SK-N-MC (cell line): ENCODE results near the gene NRXN3.

Source experiments
- DNase-seq: peaks from one replicate; pipeline ENCODE4 v3.0.0-alpha.2; 2011; ENCODE audit warnings: low read depth, low spot score
- H3K27ac ChIP-seq: fragments of 200-600 bp; sonication (generic); 2 replicates; pipeline ENCODE4 v1.5.1; 2016; ENCODE audit warnings: mixed run types
- H3K36me3 ChIP-seq: fragments of 200-600 bp; sonication (generic); 2 replicates; pipeline ENCODE4 v1.6.1; 2017; ENCODE audit warnings: antibody characterized with exemption, low read length, mixed read lengths; ENCODE audit not compliant: insufficient read depth
- H3K4me3 ChIP-seq: fragments of 200-600 bp; sonication (generic); 2 replicates; pipeline ENCODE4 v1.5.1; 2016
- H3K9ac ChIP-seq: fragments of 200-600 bp; sonication (generic); 2 replicates; pipeline ENCODE4 v1.8.0; 2017; ENCODE audit warnings: mixed run types, mixed read lengths; ENCODE audit not compliant: insufficient read length
- H3K9me3 ChIP-seq: fragments of 200-600 bp; sonication (generic); 2 replicates; pipeline ENCODE4 v1.6.1; 2017; ENCODE audit warnings: low read depth, mild to moderate bottlenecking, antibody characterized with exemption, low read length, moderate library complexity, mixed read lengths
- EZH2 ChIP-seq: fragments of 200-600 bp; sonication (generic); IDR thresholded peaks from one replicate; pipeline ENCODE4 v1.6.1; 2017; ENCODE audit warnings: antibody characterized with exemption
- FOXP2 ChIP-seq: optimal IDR thresholded peaks from 2 replicates; pipeline ENCODE3; 2011; ENCODE audit warnings: mild to moderate bottlenecking, moderate library complexity; ENCODE audit not compliant: insufficient read depth; ENCODE audit errors: extremely low read length, control extremely low read depth
- POLR2AphosphoS5 ChIP-seq: IDR thresholded peaks from 2 replicates; pipeline ENCODE4 v1.6.1; 2012; ENCODE audit warnings: mild to moderate bottlenecking, low read depth, low read length, borderline replicate concordance

Gene NRXN3

GRCh38 chr14:78747813-78748212 is 577.6 kb downstream of the NRXN3 start:
- H3K9ac ChIP-seq: no peak overlapping the region
- no peak for TF ChIP-seq POLR2AphosphoS5
- TF ChIP-seq EZH2: no peak
- no peak for TF ChIP-seq FOXP2
- H3K36me3 ChIP-seq: no peaks in the 10 kb centered on the region
- H3K27ac ChIP-seq: no peak overlapping the region
- no peaks in the 10 kb centered on the region for H3K9me3 ChIP-seq
- no peak for DNase-seq
- H3K4me3 ChIP-seq: no peak overlapping the region

GRCh38 chr14:78752518-78753188 is 582.5 kb downstream of the NRXN3 start:
- H3K9me3 ChIP-seq: no peaks in the 10 kb centered on the region
- no peaks in the 10 kb centered on the region for H3K36me3 ChIP-seq
- H3K4me3 ChIP-seq: no peak overlapping the region
- no peak for DNase-seq
- H3K27ac ChIP-seq: no peak overlapping the region
- no peak overlapping the region for H3K9ac ChIP-seq
- no peak for TF ChIP-seq POLR2AphosphoS5
- no peak for TF ChIP-seq FOXP2
- no peak for TF ChIP-seq EZH2

- Histone ChIP-seq H3K27ac (no peak overlapping the region), H3K4me3 (no peak overlapping the region), H3K36me3 (no peaks in the 10 kb centered on the region), H3K9me3 (no peaks in the 10 kb centered on the region), H3K9ac (no peak overlapping the region)
- DNase-seq: no peak
- TF ChIP-seq FOXP2 (no peak), POLR2AphosphoS5 (no peak), EZH2 (no peak)
Observed at GRCh38 chr14:78754059-78754458, 583.9 kb downstream of the NRXN3 start.

- Histone ChIP-seq H3K9me3 (no peaks in the 10 kb centered on the region), H3K27ac (no peak overlapping the region), H3K36me3 (no peaks in the 10 kb centered on the region), H3K4me3 (no peak overlapping the region), H3K9ac (no peak overlapping the region)
- TF ChIP-seq EZH2 (no peak), FOXP2 (no peak), POLR2AphosphoS5 (no peak)
- peak; percentile 12 for DNase-seq
Observed at GRCh38 chr14:78758333-78758732, 588.2 kb downstream of the NRXN3 start.

- TF ChIP-seq EZH2 (no peak), FOXP2 (no peak), POLR2AphosphoS5 (no peak)
- Histone ChIP-seq H3K9me3 (no peaks in the 10 kb centered on the region), H3K4me3 (no peak overlapping the region), H3K27ac (no peak overlapping the region), H3K36me3 (no peaks in the 10 kb centered on the region), H3K9ac (no peak overlapping the region)
- DNase-seq: no peak
Observed at GRCh38 chr14:78762331-78762730, 592.2 kb downstream of the NRXN3 start.

- H3K27ac ChIP-seq: no peak overlapping the region
- H3K36me3 ChIP-seq: no peaks in the 10 kb centered on the region
- DNase-seq: no peak
- no peak for TF ChIP-seq POLR2AphosphoS5
- H3K9ac ChIP-seq: no peak overlapping the region
- H3K4me3 ChIP-seq: no peak overlapping the region
- no peaks in the 10 kb centered on the region for H3K9me3 ChIP-seq
Observed at GRCh38 chr14:78763746-78764145, 593.6 kb downstream of the NRXN3 start.

- Histone ChIP-seq H3K27ac (no peak overlapping the region), H3K9ac (no peak overlapping the region), H3K9me3 (no peaks in the 10 kb centered on the region), H3K36me3 (no peaks in the 10 kb centered on the region), H3K4me3 (no peak overlapping the region)
- TF ChIP-seq POLR2AphosphoS5: no peak
- no peak for TF ChIP-seq FOXP2
- no peak for TF ChIP-seq EZH2
- no peak for DNase-seq
Observed at GRCh38 chr14:78764240-78764639, 594.1 kb downstream of the NRXN3 start.

- no peak for DNase-seq
- no peak for TF ChIP-seq FOXP2
- no peaks in the 10 kb centered on the region for H3K9me3 ChIP-seq
- H3K9ac ChIP-seq: no peak overlapping the region
- H3K36me3 ChIP-seq: no peaks in the 10 kb centered on the region
- no peak overlapping the region for H3K4me3 ChIP-seq
- H3K27ac ChIP-seq: no peak overlapping the region
Observed at GRCh38 chr14:78764645-78765044, 594.5 kb downstream of the NRXN3 start.

- Histone ChIP-seq H3K27ac (no peak overlapping the region), H3K9ac (no peak overlapping the region), H3K36me3 (no peaks in the 10 kb centered on the region), H3K9me3 (no peaks in the 10 kb centered on the region), H3K4me3 (no peak overlapping the region)
- DNase-seq: no peak
- no peak for TF ChIP-seq EZH2
- TF ChIP-seq POLR2AphosphoS5: no peak
- no peak for TF ChIP-seq FOXP2
Observed at GRCh38 chr14:78767436-78767835, 597.3 kb downstream of the NRXN3 start.

- Histone ChIP-seq H3K27ac (no peak overlapping the region), H3K9ac (no peak overlapping the region), H3K36me3 (no peaks in the 10 kb centered on the region), H3K9me3 (no peaks in the 10 kb centered on the region), H3K4me3 (no peak overlapping the region)
- no peak for TF ChIP-seq EZH2
- no peak for TF ChIP-seq FOXP2
- no peak for TF ChIP-seq POLR2AphosphoS5
- no peak for DNase-seq
Observed at GRCh38 chr14:78782551-78782950, 612.4 kb downstream of the NRXN3 start.
